HG02938 (cell line): ENCODE measurements around the gene PLP2.

ENCODE experiments used
- ATAC-seq: cut with Tn5 transposase; IDR thresholded peaks from one replicate; pipeline ENCODE4 v1.9.1; 2021; ENCODE audit warnings: mild to moderate bottlenecking, moderate library complexity; ENCODE audit not compliant: unreplicated experiment

The PLP2 gene

GRCh38 chrX:49186125-49187027, 14.7 kb downstream of the PLP2 start, which contains the start of gene PRICKLE3:
Gene PRICKLE3 (minus strand): TSS chrX:49186373. CDS start chrX:49186297, 76 bp downstream.
- no peak for ATAC-seq

DNA sequence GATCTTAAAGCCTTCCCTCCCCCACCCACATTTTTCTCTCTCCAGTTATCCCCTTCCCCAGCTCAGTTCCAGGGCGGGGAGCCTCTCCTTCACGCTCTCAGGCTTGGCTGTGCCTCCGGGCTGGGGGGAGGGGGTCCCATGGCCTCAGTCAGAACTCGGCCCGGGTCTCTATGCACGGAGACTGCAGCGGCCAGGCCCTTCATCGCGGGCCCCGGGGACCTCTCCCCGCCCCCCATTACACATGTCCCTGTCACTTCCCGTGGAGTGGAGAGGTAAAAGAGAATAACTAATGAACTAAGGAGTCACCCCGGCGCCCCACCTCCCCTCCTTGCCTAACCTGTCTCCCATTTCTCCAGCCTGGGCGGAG, 15.3 kb downstream of the PLP2 start:
- no peak for ATAC-seq

GRCh38 chrX:49187526-49187925, 15.8 kb downstream of the PLP2 start:
- no peak for ATAC-seq

GRCh38 chrX:49188468-49189076, 16.9 kb downstream of the PLP2 start:
- no peak for ATAC-seq

DNA sequence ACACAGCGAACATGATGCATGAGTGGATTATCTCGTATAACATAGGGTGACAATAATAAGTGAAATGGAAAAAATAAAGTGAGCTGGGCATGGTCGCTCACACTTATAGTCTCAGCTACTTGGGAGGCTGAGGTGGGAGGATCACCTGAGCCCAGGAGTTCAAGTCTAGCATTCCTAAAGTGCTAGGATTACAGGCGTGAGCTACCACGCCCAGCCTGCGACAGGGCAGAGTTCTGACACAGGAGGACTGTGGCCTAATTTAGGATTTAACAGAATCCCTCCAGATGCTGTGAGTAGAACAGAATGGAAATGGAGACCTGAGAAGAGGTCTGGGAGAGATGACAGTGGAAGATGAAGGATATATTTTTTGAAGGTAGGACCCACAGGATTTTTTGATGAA, 17.9 kb downstream of the PLP2 start:
- ATAC-seq, result no peak

- ATAC-seq, result peak; percentile 95
Measured at GRCh38 chrX:49190821-49191573, 19.3 kb downstream of the PLP2 start.

DNA sequence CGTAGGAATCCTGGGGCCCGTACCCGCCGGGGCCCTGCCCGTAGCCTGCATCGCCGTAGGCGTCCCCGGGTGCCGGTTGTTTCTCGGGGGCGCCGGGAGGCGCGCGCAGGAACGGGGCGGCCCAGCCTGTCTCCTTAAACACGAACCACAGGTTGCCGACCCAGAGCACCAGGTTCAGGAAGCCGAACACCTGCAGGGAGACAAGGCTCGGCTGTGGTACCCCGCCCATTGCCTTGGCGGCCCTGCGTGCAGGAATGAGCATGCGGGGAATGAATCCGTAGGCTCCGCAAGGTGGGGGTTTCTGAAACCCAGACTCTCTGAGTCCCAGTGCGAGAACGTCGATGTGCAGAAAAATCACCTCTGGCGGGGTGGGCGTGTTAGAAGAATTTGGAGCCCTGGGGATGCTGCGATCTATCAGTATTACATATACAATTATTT, 19.9 kb downstream of the PLP2 start:
- peak; percentile 10 for ATAC-seq

GRCh38 chrX:49192722-49193328, 21.1 kb downstream of the PLP2 start:
- ATAC-seq, result no peak

GRCh38 chrX:49193542-49193964, 21.9 kb downstream of the PLP2 start:
- ATAC-seq, result no peak

- ATAC-seq, result no peak
Measured at GRCh38 chrX:49197543-49198087, 25.9 kb downstream of the PLP2 start.

DNA sequence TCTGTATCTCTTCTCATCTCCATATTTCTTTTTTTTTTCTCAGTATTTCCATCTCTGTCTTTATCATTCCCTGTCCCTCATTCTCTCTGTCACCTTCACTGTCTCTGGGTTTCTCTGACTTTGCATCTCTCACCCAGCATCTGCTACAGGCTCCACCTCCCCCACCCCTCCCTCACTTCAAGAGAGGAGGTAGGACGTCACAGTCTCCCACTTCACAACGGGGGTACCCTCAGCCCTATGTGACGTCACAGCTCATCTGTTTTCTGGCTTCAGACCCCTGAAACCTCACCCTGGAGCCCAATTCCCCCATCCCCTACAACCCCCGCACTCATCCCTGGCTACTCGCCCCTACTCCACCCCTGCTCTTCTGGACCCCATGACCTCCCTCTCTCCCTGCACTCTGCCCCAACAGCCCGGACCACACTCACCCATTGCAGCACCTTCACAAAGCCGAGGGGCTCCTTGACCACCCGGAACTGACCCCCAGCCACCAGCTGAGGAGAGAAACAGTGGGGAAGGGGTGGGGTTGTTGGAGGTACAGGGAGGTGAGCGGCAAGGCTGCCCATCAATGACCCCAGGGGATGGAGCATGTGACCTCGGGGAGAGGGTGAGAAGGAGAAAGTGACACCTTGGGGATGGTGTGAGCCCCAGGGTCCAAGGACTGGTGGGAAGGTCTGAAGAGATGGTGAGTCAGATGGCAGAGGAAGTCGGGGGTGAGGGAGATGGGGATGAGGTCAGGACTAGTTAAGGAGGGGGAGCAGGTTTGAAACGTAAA, 27.0 kb downstream of the PLP2 start:
- no peak for ATAC-seq

GRCh38 chrX:49199315-49199595, 27.6 kb downstream of the PLP2 start:
- ATAC-seq, result no peak

DNA sequence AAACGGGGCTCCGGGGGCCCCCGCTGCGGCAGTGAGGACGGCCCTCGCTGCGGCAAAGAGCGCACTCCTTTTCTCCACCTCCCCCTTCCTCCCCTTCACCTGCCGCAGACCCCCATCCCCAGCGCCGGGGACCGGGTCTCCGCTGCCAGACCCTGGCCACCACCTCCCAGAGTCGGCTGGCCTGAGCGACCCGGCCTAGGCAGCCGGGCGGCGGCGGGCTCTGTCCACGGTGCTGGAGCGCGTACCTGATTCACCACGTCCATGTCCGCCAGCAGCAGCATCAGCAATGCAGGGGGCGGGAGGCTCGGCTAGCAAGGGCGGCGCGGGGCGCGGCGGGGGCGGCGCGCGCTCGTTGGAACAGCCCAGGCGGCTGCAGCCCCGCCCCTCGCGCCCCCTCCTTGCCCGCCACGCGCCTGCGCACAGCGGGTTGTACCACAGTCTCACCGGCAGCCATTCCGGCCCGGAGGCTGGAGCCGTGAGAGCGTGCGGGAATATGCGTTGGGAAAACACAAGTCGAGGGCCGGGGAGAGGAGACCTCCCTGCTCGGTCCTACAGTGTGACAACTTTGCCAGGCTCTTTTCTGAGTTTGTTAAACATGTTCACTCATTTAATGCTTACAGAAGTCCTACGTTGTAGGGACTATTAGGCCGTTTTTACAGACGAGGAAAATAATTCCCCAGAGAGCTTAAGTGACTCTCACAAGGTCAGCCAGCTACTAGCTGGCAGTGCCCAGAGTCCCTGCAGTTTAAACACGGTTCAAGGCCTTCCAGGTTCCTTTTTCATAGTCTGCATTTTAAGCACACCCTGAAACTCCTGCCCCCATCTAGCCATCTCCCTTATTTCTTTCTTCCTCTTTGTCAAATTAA, 28.4 kb downstream of the PLP2 start, which contains the start of gene SYP:
Gene SYP, minus strand, starts transcription at position 288 of the 866 bp plus-strand sequence. Its CDS starts 7 bp downstream, at position 281.
- ATAC-seq, result peak; percentile 93

GRCh38 chrX:49202022-49202421, 30.3 kb downstream of the PLP2 start:
- ATAC-seq, result no peak

DNA sequence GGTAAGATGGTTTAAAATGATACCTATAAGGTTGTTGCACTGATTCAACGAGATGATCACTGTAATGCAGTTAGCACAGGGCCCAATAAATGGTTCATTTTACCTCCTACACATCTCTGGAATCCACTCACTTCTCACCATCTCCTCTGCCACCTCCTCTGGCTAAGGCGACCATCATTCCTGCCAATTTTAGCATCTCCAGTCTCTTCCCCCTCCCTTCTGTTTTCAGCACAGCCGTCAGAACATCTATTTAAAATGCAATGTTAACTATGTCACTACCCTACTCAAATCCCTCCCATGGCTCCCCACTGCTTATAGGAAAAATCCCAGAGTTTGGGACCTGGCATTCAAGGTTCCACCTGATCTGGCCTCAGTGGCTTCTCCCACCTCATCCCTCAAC, 31.8 kb downstream of the PLP2 start:
- no peak for ATAC-seq

DNA sequence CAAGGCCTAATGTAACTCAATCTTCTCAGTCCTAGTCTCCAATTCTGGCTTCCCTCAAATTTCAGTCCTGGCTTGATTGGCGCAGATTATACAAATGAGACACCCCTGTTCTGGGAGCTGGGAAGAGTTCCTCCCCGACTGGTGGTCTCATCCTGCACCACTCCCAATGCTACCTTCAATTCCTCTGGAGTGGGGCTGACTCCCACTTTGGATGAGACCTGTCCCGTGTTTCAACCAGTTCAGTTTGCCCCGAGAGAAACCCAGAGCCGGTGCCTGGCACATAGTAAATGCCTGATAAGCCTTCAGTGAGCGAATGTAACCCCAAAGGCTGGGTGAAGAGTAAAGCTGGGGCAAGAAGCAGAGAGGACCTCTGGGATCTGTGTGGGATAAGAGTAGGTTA, 32.3 kb downstream of the PLP2 start:
- no peak for ATAC-seq

DNA sequence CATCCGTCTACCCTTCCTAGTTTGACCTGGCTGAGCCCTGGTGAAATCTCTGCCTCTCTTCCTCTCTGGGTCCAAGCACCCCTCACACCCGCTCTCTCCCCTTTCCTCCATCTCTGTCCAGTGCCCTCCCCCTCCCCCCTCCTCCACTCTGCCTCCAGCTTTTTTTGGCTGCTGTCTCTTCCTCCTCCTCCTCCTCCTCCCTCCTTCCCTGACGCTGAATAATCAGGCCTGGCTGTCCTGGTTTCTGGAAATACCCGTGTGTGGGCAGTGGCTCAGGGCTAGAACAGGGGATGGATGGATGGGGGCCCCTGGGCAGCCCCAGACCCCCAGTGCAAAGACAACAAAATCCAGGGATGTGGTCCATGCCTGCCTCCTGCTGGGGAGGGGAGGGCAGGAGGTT, 33.0 kb downstream of the PLP2 start:
- no peak for ATAC-seq

DNA sequence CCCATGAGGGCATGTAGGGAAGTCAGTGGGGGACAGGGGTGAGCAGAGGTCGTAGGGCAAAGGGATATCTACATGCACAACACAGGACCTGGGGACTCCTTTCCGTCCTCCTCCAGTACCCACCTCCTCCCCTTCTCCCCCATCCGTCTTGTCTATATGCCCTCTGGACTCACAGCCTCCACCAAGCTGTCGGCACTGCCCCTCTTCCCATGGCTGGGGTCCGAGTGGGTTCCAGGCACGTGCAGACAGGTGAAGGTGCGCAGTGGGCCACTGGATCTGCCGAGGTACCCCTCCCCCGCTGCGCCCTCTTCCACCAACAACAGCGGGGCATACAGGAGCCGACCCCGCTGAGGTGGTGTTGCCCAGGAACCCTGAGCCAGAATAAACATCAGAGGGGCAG, 33.7 kb downstream of the PLP2 start:
- no peak for ATAC-seq

DNA sequence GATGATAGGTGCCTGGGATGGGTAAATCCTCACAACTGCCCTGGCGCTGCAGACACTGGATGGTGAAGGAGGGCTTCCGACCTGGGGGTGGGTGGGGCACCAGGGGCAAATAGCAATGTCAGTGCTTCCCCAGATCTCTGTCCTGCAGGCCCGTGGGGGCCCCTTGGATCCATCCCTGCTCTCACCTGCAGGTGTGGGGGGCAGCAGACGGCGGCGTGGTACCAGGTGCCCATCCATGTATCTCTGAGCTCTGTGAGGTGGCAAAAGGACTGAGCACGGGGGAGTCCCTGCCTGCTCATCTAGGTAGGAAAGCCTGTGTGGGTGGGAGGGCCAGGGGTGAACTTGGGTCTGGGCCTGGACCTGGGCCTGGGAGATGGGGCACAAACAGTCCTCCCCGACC, 34.8 kb downstream of the PLP2 start:
- no peak for ATAC-seq
